Measurements from ENCODE around the gene UBE2L5. TPM values are rescaled to one million over a fixed set of nuclear protein-coding genes. Genes with fewer than 3 reads are reported as not detected.

Gene UBE2L5
- total RNA-seq, 2 experiments from 2014 or later = 0.11 TPM; not detected in 1

DNA sequence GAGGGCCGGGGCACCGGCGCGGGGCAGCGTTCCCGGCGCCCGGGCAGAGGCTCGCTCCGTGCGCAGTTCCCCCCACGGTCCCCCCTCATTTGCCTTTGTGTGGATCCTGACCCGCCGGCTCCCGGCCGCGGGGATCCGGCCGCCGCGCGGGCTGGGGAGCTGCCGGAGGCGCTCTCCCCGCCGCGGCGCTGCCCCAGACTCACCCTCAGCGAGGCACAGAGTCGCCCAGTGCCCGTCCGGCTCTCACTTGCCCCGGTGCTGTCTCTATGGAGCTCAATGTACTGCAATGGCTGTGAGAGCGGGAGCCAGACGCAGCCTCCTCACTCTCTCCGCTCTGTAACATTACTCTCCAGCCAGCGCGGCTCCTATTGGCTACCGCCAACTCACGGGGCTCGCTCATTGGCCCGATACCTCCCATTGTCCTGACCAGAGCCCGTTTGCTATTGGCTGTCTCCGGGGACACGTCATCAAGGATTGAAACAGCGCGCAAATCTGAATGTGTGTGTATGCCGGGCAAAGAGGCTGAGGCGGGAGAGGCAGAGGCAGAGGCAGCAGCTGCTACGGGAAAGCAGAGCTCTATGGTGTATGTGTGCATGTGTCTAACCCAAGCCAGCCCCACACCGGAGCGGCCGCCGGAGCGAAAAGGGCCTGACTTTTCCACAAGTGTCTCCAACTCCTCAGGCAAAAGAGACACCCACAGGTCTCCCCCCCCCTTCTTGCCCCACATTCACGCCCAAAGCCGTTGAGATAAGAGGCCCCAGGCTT is 43.5 kb downstream of the UBE2L5 start, which contains the start of gene HMGB1:
HMGB1 (minus strand) TSS at position 344 of the 765 bp plus-strand sequence. CDS start 2,256 bp downstream, outside the sequence.
- Mint-ChIP-seq H3K4me1 (ENCODE audit: low read depth) (peaks cover 37% of the 10 kb centered on the region), H3K27ac (peak within 1 kb of the TSS; percentile 98), H3K27me3 (peaks cover 6% of the 10 kb centered on the region), H3K4me3 (peak within 1 kb of the TSS; percentile 95), H3K36me3 (ENCODE audit: low read depth) (peaks cover 44% of the 10 kb centered on the region), H3K9me3 (no peaks in the 10 kb centered on the region)
- Histone ChIP-seq H3K4me3 (ENCODE audit: low read length) (peak within 1 kb of the TSS; percentile 69), H3K9me3 (ENCODE audit: control insufficient read depth in 1 of 2, insufficient read depth in 1 of 2, low read length in 2 of 2) (no peaks in the 10 kb centered on the region), H3K36me3 (ENCODE audit: insufficient read depth, low read length) (peaks cover 19% of the 10 kb centered on the region), H3K27ac (ENCODE audit: low read depth in 1 of 2, low read length in 2 of 2) (peak within 1 kb of the TSS in 1 of 2 donors; percentile 96), H3K27me3 (ENCODE audit: control insufficient read depth in 1 of 2, insufficient read depth in 2 of 2, low read length in 2 of 2) (no peaks in the 10 kb centered on the region), H3K4me1 (ENCODE audit: insufficient read depth, low read length) (peaks cover 11% of the 10 kb centered on the region)
- ChIA-PET CTCF (interaction anchor here (0.9 kb wide), 1 partner anchor 91 kb away, joined by 3 read pairs; no protein-coding TSS in a partner anchor), POLR2A (interaction anchor here (0.5 to 3.8 kb wide), 22 partner anchors 17 to 616 kb away, joined by 3 to 119 read pairs (median 6); partner anchors contain the start of genes UBE2L5, UBL3 and USPL1)
- peak; percentile 92 to 98 (median 94) for DNase-seq
- peak; percentile 86 for ATAC-seq (ENCODE audit: poor library complexity)
- TF ChIP-seq, protein P1, sequence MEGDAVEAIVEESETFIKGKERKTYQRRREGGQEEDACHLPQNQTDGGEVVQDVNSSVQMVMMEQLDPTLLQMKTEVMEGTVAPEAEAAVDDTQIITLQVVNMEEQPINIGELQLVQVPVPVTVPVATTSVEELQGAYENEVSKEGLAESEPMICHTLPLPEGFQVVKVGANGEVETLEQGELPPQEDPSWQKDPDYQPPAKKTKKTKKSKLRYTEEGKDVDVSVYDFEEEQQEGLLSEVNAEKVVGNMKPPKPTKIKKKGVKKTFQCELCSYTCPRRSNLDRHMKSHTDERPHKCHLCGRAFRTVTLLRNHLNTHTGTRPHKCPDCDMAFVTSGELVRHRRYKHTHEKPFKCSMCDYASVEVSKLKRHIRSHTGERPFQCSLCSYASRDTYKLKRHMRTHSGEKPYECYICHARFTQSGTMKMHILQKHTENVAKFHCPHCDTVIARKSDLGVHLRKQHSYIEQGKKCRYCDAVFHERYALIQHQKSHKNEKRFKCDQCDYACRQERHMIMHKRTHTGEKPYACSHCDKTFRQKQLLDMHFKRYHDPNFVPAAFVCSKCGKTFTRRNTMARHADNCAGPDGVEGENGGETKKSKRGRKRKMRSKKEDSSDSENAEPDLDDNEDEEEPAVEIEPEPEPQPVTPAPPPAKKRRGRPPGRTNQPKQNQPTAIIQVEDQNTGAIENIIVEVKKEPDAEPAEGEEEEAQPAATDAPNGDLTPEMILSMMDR (IDR thresholded peaks at IDR 0.05) = no peak
- intact Hi-C loops (cut with DNase I, micrococcal nuclease) = loop anchor here (1.0 to 10.0 kb wide), 9 partner anchors 87 to 871 kb away; partner anchors contain the start of genes USPL1 (in 2 of the 2), HSPH1 (in 1 of the 2), KATNAL1 (in 1 of the 2) and SLC7A1 (in 1 of the 2)

DNA sequence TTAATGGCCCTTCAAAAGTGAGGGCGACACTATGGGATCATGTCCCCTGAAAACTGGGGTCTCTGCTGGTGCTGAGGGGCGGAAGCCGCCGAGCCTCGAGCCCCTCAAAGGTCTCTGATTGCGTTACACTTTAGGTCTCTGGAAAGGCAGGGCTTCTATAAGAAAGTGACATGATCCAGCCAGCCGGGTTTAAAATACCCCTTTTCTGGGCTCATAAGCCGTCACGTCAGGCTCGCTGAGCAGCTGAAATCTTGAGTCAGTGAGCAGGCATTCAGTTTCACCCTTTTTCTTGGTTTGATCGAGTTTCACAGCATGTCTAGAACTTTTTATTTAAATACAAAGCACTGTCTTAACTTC is 44.0 kb downstream of the UBE2L5 start:
- intact Hi-C loops (cut with DNase I, micrococcal nuclease) = loop anchor here in 1 of 2 experiments (5.0 to 10.0 kb wide), 7 partner anchors 86 to 872 kb away; partner anchors contain the start of genes HSPH1, KATNAL1, SLC7A1 and UBL3
- Mint-ChIP-seq H3K27me3 (peaks cover 6% of the 10 kb centered on the region), H3K4me3 (peak overlapping the region; percentile 95), H3K4me1 (ENCODE audit: low read depth) (peaks cover 35% of the 10 kb centered on the region), H3K36me3 (ENCODE audit: low read depth) (peaks cover 42% of the 10 kb centered on the region), H3K27ac (peak overlapping the region; percentile 98), H3K9me3 (no peaks in the 10 kb centered on the region)
- H3K27me3 ChIP-seq (ENCODE audit: control insufficient read depth in 1 of 2, insufficient read depth in 2 of 2, low read length in 2 of 2) = no peaks in the 10 kb centered on the region
- H3K4me1 ChIP-seq (ENCODE audit: insufficient read depth, low read length) = peaks cover 11% of the 10 kb centered on the region
- TF ChIP-seq, protein P1 (IDR thresholded peaks at IDR 0.05) = no peak
- no peaks in the 10 kb centered on the region for H3K9me3 ChIP-seq (ENCODE audit: control insufficient read depth in 1 of 2, insufficient read depth in 1 of 2, low read length in 2 of 2)
- CTCF ChIA-PET = interaction anchor here (0.9 kb wide), 1 partner anchor 92 kb away, joined by 3 read pairs; no protein-coding TSS in a partner anchor
- DNase-seq (no peak), ATAC-seq (ENCODE audit: poor library complexity) (no peak)
- no peak overlapping the region for H3K27ac ChIP-seq (ENCODE audit: low read depth in 1 of 2, low read length in 2 of 2)
- H3K4me3 ChIP-seq (ENCODE audit: low read length) = peak overlapping the region; percentile 45
- POLR2A ChIA-PET = interaction anchor here (1.0 to 3.8 kb wide), 11 partner anchors 18 to 616 kb away, joined by 3 to 119 read pairs (median 6); partner anchors contain the start of genes UBE2L5, UBL3 and USPL1
- peaks cover 18% of the 10 kb centered on the region for H3K36me3 ChIP-seq (ENCODE audit: insufficient read depth, low read length)

DNA sequence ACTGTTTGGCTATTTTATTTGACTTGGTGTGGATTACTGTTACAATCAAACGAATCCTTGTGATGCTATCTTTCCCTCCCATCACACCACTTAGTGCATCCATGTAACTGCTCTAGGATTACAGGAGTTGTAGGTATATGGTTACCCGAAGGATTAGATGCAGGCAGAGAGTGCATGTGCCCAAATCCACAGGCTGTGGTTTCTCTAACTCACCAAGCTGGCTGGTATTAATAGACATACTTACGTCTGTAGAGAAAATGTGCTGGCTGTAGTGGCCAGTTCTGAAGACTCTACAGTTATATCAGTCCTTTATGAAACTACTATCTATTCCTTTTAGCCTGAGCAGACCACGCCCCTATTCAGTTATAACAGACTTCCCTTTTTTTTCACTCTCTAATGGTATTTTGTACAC is 44.6 kb downstream of the UBE2L5 start:
- no peak overlapping the region for H3K27ac Mint-ChIP-seq
- TF ChIP-seq, protein P1 (IDR thresholded peaks at IDR 0.05) = no peak
- peaks cover 37% of the 10 kb centered on the region for H3K36me3 Mint-ChIP-seq (ENCODE audit: low read depth)
- H3K36me3 ChIP-seq (ENCODE audit: insufficient read depth, low read length) = peaks cover 13% of the 10 kb centered on the region
- H3K9me3 Mint-ChIP-seq = no peaks in the 10 kb centered on the region
- CTCF ChIA-PET = no interaction called here
- no peak overlapping the region for H3K4me3 Mint-ChIP-seq
- H3K4me1 Mint-ChIP-seq (ENCODE audit: low read depth) = peaks cover 30% of the 10 kb centered on the region
- ATAC-seq (ENCODE audit: poor library complexity) (no peak), DNase-seq (no peak)
- peaks cover 11% of the 10 kb centered on the region for H3K4me1 ChIP-seq (ENCODE audit: insufficient read depth, low read length)
- H3K27me3 Mint-ChIP-seq = peaks cover 6% of the 10 kb centered on the region
- H3K4me3 ChIP-seq (ENCODE audit: low read length) = no peak overlapping the region
- intact Hi-C loops (cut with DNase I, micrococcal nuclease) = loop anchor here in 1 of 2 experiments (5.0 to 10.0 kb wide), 7 partner anchors 85 to 872 kb away; partner anchors contain the start of genes HSPH1, KATNAL1, SLC7A1 and UBL3
- no peaks in the 10 kb centered on the region for H3K9me3 ChIP-seq (ENCODE audit: control insufficient read depth in 1 of 2, insufficient read depth in 1 of 2, low read length in 2 of 2)
- POLR2A ChIA-PET = interaction anchor here (3.8 kb wide), 1 partner anchor 150 kb away, joined by 119 read pairs; the partner anchor contains the start of gene USPL1
- no peak overlapping the region for H3K27ac ChIP-seq (ENCODE audit: low read depth in 1 of 2, low read length in 2 of 2)
- H3K27me3 ChIP-seq (ENCODE audit: control insufficient read depth in 1 of 2, insufficient read depth in 2 of 2, low read length in 2 of 2) = no peaks in the 10 kb centered on the region

Measured in CD4-positive, alpha-beta T cell (primary cell).